ENCODE results near the gene NLRP7. TPM values are rescaled to one million over a fixed set of nuclear protein-coding genes. Genes with fewer than 3 reads are reported as not detected.
"Not testable (repeated sequence)": the region's sequence is repeated elsewhere in the genome, so short reads cannot be mapped to it uniquely, and the experiment has no call there.

The NLRP7 gene
- not detected for total RNA-seq

GRCh38 chr19:54947381-54947780, at the start of gene NLRP7:
NLRP7 (minus strand) TSS chr19:54947530.
- TF ChIP-seq CTCF (IDR thresholded peaks at IDR 0.05), result no peak
- DNase-seq (ENCODE audit: low spot score) (no peak), ATAC-seq (ENCODE audit: low FRiP score) (no peak)

- TF ChIP-seq CTCF (IDR thresholded peaks at IDR 0.05), result no peak
- DNase-seq (ENCODE audit: low spot score) (no peak), ATAC-seq (ENCODE audit: low FRiP score) (no peak)
Measured at GRCh38 chr19:54995561-54995960, 48.2 kb upstream of the NLRP7 start.

- ATAC-seq (ENCODE audit: low FRiP score), result not testable (repeated sequence)
Measured at GRCh38 chr19:54989531-54989930, 42.2 kb upstream of the NLRP7 start.

GRCh38 chr19:54982562-54982961, 35.2 kb upstream of the NLRP7 start:
- DNase-seq (ENCODE audit: low spot score); ATAC-seq (ENCODE audit: low FRiP score): not testable (repeated sequence)

More at GRCh38 chr19:54989531-54989930, 42.2 kb upstream of the NLRP7 start:
- not testable (repeated sequence) for DNase-seq (ENCODE audit: low spot score)

GRCh38 chr19:54973229-54974090, 26.1 kb upstream of the NLRP7 start:
- not testable (repeated sequence) for DNase-seq (ENCODE audit: low spot score); ATAC-seq (ENCODE audit: low FRiP score)

GRCh38 chr19:54971446-54971845, 24.1 kb upstream of the NLRP7 start:
- ATAC-seq (ENCODE audit: low FRiP score); DNase-seq (ENCODE audit: low spot score): not testable (repeated sequence)

GRCh38 chr19:54969647-54970046, 22.3 kb upstream of the NLRP7 start:
- DNase-seq (ENCODE audit: low spot score) (no peak), ATAC-seq (ENCODE audit: low FRiP score) (no peak)
- no peak for TF ChIP-seq CTCF (IDR thresholded peaks at IDR 0.05)

GRCh38 chr19:54967611-54968010, 20.3 kb upstream of the NLRP7 start:
- DNase-seq (ENCODE audit: low spot score) (no peak), ATAC-seq (ENCODE audit: low FRiP score) (no peak)
- TF ChIP-seq CTCF (IDR thresholded peaks at IDR 0.05), result no peak

GRCh38 chr19:54965055-54965454, 17.7 kb upstream of the NLRP7 start:
- not testable (repeated sequence) for DNase-seq (ENCODE audit: low spot score); ATAC-seq (ENCODE audit: low FRiP score)

- ATAC-seq (ENCODE audit: low FRiP score) (no peak), DNase-seq (ENCODE audit: low spot score) (no peak)
- TF ChIP-seq CTCF (IDR thresholded peaks at IDR 0.05), result no peak
Measured at GRCh38 chr19:54959840-54960239, 12.5 kb upstream of the NLRP7 start.
